HFFc6 (cell line): ENCODE results near the gene NNMT. TPM values are rescaled to one million over a fixed set of nuclear protein-coding genes. Genes with fewer than 3 reads are reported as not detected.
A peak's percentile ranks its signal among the peaks of the same experiment; 100 is the strongest.

Source experiments
- DNase-seq: peaks from one replicate; pipeline ENCODE4 v3.0.0-alpha.2; 2018
- H3K27ac Mint-ChIP-seq: 2 replicates; pipeline ENCODE4 v1.8.0; 2020; ENCODE audit warnings: mild to moderate bottlenecking, mixed read lengths
- H3K27me3 Mint-ChIP-seq: 2 replicates; pipeline ENCODE4 v1.8.0; 2021; ENCODE audit warnings: mild to moderate bottlenecking, moderate library complexity, mixed read lengths; ENCODE audit not compliant: insufficient read depth
- H3K36me3 Mint-ChIP-seq: 2 replicates; pipeline ENCODE4 v1.8.0; 2021; ENCODE audit warnings: low read depth, mixed read lengths
- H3K4me1 Mint-ChIP-seq: 2 replicates; pipeline ENCODE4 v1.8.0; 2020; ENCODE audit warnings: low read depth, mixed read lengths
- H3K4me3 Mint-ChIP-seq: 2 replicates; pipeline ENCODE4 v1.8.0; 2020; ENCODE audit warnings: mild to moderate bottlenecking, moderate library complexity, mixed read lengths
- H3K9me3 Mint-ChIP-seq: 2 replicates; pipeline ENCODE4 v1.8.0; 2020; ENCODE audit warnings: mild to moderate bottlenecking, mixed read lengths
- CTCF ChIP-seq: fragments of 200-600 bp; sonication (generic); IDR thresholded peaks from 2 replicates; pipeline ENCODE4 v1.5.0; 2021; ENCODE audit warnings: antibody characterized with exemption, mild to moderate bottlenecking
- total RNA-seq, 6 experiments: library from RNA; stranded (reverse); fragmentation: NEBNext Ultra II Directional; extraction: Animal tissue kit (Norgen Biotek cat#: 25700); gene quantifications; 2 replicates in 1 of 6; 3 replicates in 5 of 6; pipeline ENCODE4 v1.2.3, GENCODE V29; 2021

The NNMT gene
- total RNA-seq, 6 experiments from 2014 or later: 191 to 264 (median 205) TPM

- H3K27me3 Mint-ChIP-seq: no peaks in the 10 kb centered on the region; the same call in 1 of the 2 replicates
- no peak for TF ChIP-seq CTCF
- H3K4me1 Mint-ChIP-seq: peaks cover 52% of the 10 kb centered on the region
- H3K27ac Mint-ChIP-seq: no peak overlapping the region
- peaks cover 12% of the 10 kb centered on the region; the same call in 1 of the 2 replicates for H3K9me3 Mint-ChIP-seq
- peaks cover 68% of the 10 kb centered on the region for H3K36me3 Mint-ChIP-seq
- no peak overlapping the region for H3K4me3 Mint-ChIP-seq
- no peak for DNase-seq
Measured at GRCh38 chr11:114310095-114310494, 13.9 kb downstream of the NNMT start.

GRCh38 chr11:114311946-114312345 lies 15.7 kb downstream of the NNMT start:
- H3K27me3 Mint-ChIP-seq: no peaks in the 10 kb centered on the region; the same call in 1 of the 2 replicates
- H3K9me3 Mint-ChIP-seq: peaks cover 4% of the 10 kb centered on the region; the same call in 1 of the 2 replicates
- peaks cover 67% of the 10 kb centered on the region for H3K36me3 Mint-ChIP-seq
- peaks cover 58% of the 10 kb centered on the region for H3K4me1 Mint-ChIP-seq
- no peak for DNase-seq
- no peak overlapping the region for H3K4me3 Mint-ChIP-seq
- no peak overlapping the region for H3K27ac Mint-ChIP-seq
- no peak for TF ChIP-seq CTCF

GRCh38 chr11:114314096-114314495 lies 17.9 kb downstream of the NNMT start:
- Mint-ChIP-seq H3K4me1 (peaks cover 51% of the 10 kb centered on the region), H3K27me3 (no peaks in the 10 kb centered on the region; the same call in 1 of the 2 replicates), H3K27ac (no peak overlapping the region), H3K36me3 (peaks cover 52% of the 10 kb centered on the region), H3K4me3 (no peak overlapping the region), H3K9me3 (no peaks in the 10 kb centered on the region)
- no peak for TF ChIP-seq CTCF
- no peak for DNase-seq

- no peak for TF ChIP-seq CTCF
- DNase-seq: no peak
- peak overlapping the region; percentile 25; the same call in 1 of the 2 replicates for H3K27ac Mint-ChIP-seq
- H3K27me3 Mint-ChIP-seq: no peaks in the 10 kb centered on the region; the same call in 1 of the 2 replicates
- peaks cover 55% of the 10 kb centered on the region for H3K4me1 Mint-ChIP-seq
- peaks cover 34% of the 10 kb centered on the region for H3K36me3 Mint-ChIP-seq
- no peak overlapping the region for H3K4me3 Mint-ChIP-seq
- no peaks in the 10 kb centered on the region for H3K9me3 Mint-ChIP-seq
Measured at GRCh38 chr11:114315749-114316368, 19.7 kb downstream of the NNMT start.

- TF ChIP-seq CTCF: no peak
- Mint-ChIP-seq H3K36me3 (peaks cover 29% of the 10 kb centered on the region), H3K27ac (peak overlapping the region; percentile 66; the same call in 1 of the 2 replicates), H3K27me3 (no peaks in the 10 kb centered on the region; the same call in 1 of the 2 replicates), H3K9me3 (no peaks in the 10 kb centered on the region), H3K4me3 (no peak overlapping the region), H3K4me1 (peaks cover 66% of the 10 kb centered on the region)
- no peak for DNase-seq
Measured at GRCh38 chr11:114316980-114317786, 21.0 kb downstream of the NNMT start.
